GM21360 (cell line): Measurements from ENCODE around the gene HYI.
"Not testable (repeated sequence)": the region's sequence is repeated elsewhere in the genome, so short reads cannot be mapped to it uniquely, and the experiment has no call there.

Source experiments
- ATAC-seq: cut with Tn5 transposase; IDR thresholded peaks from one replicate; pipeline ENCODE4 v1.9.1; 2021; ENCODE audit warnings: mild to moderate bottlenecking, moderate library complexity; ENCODE audit not compliant: unreplicated experiment

HYI gene

DNA sequence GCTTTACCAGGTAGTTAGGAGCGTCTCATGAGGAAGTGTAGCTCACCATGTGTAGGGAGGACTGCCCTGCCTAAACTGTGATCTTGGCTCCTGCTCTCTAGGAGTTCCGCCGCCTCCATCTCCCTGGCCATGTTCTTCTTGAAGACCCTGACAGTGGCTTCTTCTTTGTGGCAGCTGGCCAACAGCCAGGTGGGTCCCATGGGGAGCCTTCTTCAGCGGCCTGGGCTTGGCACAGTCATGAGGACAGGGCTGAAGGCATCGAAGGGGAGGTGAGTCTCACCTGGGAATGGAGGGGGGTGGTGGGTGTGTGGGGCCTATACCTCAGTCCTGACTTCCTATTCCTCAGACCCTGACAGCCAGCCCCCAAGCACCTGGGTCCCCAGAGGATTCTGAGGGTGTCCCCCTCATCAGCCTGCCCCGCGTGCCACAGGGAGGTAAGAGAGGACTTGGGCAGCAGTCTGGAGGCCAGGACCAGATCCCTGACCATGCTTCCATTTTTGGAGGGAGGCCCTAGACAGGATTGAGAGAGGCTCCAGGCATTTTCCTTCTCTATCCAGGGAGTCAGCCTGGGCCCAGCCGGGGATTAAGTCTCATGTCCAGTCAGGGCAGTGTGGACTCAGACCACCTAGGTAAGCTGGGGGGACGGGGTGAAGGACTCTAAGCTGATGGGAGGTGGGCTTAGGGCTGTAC lies 21.4 kb downstream of the HYI start:
- ATAC-seq: no peak

DNA sequence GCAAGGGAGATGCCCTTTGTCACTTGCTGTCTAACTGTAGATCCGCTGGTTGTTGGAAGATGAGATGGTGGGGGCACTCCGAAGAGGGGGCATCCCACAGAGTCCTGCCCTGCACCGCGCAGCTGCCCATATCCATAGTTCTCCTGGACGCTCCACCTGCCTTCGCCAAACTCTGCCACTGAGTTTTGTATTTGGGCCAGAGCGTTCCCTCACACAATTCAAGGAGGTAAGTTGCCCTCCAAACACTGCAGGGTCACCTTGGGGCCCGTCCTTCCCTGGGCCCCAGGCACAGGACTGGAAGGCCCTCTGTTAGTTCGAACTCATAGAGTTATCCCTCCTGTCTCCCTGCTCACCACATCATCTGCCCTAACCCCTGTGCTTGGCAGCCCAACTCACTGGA lies 22.1 kb downstream of the HYI start:
- no peak for ATAC-seq

DNA sequence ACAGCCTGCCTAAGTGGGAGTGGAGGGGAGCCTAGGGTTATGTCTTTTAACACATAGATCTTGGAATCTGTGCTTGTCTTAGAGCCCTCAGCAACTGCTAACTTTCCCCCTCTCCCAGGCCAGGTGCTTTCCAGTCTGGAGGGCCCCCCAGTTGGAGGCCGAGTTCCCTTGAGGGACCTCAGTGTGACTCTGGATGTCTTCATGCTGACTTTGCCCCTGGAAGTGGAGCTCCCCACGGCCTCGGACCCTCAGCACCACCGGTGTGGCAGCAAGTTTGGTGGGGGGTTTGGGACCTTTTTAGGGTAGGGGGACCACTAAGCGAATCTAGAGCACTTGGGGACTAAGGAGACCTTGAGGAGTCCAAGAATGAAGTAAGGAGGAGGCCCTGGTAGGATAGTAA lies 22.9 kb downstream of the HYI start:
- no peak for ATAC-seq

DNA sequence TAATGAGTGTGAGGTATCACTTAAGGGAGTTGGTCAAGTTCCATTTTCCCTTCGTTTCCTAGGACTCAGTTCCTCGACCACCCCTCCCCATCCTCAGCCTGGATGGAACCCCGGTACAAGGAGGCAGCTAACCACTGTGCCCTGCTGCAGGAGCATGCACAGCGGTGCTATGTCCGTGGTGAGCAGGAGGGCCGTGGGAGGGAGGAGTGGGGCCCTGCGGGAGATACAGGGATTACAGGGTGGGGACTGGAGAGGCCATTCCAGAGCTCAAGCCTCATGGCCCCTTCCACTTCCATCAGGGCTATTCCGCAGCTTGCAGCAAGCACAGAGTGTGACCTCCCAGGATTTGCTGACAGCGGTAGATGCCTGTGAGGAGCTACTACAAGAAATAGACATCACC lies 25.8 kb downstream of the HYI start:
- no peak for ATAC-seq

DNA sequence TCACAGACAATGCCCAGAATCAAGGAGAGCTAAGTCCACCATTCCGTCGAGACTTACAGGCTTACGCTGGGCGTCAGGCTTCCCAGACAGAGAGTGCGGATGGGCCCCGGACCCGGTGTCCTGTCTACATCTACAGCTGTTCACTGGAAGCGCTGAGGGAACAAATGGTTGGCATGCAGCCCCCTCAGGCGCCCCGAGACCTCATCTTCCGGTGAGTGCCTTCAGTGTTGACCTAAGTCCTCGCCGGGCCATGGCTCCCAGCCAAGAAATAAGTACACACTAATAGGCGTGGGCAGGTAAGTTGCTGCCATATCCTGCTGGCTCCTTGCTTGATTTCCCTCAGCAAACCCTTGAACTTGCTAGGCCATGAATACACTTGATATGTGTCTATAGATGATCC lies 26.2 kb downstream of the HYI start:
- ATAC-seq: no peak

DNA sequence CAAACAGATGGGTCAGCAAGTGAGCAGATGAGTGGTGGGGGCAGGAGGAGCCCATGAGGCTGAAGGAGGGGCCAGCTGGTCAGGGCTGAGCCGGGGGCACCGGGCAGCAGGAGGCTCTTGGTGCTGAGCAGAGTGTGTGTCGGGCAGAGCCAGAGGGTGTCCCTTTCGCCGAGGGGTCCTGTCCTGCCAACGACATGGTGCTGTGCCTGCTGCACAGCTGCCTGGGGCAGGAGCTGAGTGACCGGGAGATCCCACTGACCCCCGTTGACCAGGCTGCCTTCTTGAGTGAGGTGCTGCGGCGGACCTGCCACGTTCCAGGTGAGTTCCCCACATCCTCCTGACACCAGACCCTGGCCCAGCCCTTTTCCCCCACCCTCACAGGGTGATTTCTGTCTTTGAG lies 27.5 kb downstream of the HYI start:
- ATAC-seq: no peak

DNA sequence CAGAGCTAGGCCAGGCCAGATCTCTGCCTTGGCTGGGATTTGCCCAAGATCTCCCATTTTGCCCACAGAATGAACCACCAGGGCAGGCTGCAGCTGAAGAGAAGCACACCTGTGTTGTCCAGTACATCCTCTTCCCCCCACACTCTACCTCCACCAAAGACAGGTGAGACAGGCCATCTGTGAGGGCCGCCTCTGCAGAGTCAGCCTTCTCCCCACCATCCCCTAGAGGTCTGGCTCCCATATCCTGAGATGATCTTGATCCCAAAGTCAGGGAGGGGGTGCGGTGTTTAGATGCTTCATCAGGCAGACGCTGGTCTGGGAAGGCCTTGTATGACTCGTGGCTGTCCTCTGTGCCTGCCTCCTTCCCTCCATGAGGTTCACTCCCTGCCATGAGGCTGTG lies 28.7 kb downstream of the HYI start:
- ATAC-seq: no peak

DNA sequence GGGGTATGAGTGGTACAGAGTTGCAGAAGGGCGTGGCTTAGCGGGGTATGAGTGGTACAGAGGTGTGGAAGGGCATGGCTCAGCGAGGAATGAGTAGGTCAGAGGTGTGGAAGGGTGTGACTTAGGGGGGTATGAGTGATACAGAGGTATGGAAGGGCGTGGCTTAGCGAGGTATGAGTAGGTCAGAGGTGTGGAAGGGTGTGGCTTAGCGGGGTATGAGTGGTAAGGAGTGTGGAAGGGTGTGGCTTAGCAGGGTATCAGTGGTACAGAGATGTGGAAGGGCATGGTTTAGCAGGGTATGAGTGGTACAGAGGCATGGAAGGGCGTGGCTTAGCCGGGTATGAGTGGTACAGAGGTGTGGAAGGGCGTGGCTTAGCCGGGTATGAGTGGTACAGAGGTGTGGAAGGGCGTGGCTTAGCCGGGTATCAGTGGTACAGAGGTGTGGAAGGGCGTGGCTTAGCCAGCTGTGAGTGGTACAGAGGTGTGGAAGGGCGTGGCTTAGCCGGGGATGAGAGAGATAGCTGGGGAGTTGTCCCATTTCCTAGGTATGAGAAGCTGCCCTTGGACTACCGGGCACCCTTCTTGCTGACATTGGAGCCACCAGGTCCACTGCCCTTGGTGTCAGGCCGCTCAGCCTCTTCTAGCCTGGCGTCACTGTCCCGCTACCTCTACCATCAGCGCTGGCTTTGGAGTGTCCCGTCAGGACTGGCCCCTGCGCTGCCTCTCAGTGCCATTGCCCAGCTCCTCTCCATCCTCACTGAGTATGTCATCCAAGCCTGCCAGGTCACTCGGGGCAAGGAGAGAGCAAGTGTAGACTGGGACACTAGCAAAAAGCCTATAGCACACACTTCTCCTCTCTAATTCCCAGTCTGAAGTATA lies 29.8 kb downstream of the HYI start:
- no peak for ATAC-seq

DNA sequence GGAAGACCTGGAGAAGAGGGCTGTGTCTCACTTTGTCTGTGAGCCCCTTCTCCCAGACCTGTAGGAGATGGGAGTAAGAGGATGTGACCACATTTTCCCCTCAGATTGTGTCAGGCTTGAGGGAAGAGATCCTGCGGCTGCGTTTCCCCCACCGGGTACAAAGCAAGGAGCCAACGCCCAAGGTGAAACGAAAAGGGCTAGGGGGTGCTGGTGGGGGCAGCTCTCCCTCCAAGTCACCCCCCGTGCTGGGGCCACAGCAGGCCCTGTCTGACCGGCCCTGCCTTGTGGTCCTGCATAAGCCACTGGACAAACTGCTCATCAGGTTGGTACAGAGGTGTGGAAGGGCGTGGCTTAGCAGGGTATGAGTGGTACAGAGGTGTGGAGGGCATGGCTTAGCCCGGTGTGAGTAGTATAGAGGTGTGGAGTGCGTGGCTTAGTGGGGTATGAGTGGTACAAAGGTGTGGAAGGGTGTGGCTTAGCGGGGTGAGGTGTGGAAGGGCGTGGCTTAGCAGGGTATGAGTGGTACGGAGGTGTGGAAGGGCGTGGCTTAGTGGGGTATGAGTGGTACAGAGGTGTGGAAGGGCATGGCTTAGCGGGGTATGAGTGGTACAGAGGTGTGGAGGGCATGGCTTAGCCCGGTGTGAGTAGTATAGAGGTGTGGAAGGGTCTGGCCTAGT lies 30.6 kb downstream of the HYI start:
- ATAC-seq: no peak

DNA sequence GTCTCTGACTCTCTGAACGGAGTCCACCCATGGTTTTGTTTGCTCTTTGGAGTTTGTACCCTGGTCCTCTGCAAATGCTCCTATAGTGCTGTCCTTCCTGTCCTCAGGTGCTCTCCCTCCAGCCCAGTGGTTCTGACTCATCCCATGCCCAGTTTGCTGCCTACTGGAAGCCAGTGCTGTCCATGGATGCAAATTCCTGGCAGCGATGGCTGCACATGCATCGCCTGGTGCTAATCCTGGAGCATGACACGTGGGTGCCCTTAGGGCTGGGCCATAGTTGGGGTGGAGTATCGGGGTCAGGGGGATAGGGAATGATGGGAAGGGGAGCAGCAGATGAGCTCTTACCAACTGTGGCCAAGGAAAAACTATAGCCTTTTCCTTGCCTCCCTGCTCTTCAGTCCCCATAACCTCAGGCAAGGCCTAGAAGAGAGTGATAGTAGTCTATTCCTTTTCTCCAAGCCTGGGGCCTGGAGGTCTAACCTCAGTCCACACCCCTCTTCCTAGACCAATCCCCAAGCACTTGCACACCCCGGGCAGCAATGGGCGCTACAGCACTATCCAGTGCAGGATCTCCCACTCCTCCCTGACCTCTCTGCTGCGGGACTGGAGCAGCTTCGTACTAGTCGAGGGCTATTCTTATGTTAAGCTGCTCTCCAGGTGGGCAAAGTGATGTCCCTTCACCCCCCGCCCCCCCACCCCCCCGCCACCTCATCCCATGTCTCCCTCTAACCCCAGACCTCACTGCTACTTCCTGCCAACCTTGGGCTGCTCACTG lies 31.6 kb downstream of the HYI start:
- no peak for ATAC-seq

DNA sequence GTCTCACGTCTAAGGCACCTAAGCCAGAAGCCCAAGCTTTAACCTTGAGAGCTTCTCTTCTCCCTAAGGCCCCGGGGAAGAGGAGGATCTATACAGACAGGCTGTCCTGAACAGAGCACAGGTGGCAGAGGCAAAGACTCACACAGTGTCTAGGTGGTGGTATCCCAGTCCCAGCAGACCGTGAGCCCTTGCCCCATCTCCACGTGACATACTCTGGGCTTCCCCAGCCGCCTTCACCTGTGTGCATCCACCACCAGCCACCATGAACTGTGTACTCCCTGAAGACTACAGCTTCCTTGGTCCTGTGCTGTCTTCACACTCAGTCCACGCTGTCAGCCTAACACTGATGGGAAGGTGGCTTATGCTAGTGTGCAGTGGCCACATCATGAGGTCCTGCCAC lies 32.3 kb downstream of the HYI start:
- ATAC-seq: no peak

DNA sequence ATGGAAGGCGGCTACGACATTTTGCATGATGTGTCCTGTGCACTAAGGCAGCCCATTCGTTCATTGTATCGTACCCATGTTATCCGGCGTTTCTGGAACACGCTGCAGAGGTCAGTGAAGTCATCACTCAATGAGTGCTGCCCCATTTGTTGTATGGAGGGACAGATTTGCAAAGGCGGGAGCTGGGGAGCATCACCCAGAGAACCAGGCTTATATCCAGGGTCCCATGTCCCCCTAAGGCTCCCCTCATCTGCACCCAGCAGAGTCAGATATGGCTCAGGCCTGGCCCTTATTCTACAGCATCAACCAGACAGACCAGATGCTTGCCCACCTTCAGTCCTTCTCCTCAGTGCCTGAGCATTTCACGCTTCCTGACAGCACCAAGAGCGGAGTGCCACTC lies 32.9 kb downstream of the HYI start:
- no peak for ATAC-seq

DNA sequence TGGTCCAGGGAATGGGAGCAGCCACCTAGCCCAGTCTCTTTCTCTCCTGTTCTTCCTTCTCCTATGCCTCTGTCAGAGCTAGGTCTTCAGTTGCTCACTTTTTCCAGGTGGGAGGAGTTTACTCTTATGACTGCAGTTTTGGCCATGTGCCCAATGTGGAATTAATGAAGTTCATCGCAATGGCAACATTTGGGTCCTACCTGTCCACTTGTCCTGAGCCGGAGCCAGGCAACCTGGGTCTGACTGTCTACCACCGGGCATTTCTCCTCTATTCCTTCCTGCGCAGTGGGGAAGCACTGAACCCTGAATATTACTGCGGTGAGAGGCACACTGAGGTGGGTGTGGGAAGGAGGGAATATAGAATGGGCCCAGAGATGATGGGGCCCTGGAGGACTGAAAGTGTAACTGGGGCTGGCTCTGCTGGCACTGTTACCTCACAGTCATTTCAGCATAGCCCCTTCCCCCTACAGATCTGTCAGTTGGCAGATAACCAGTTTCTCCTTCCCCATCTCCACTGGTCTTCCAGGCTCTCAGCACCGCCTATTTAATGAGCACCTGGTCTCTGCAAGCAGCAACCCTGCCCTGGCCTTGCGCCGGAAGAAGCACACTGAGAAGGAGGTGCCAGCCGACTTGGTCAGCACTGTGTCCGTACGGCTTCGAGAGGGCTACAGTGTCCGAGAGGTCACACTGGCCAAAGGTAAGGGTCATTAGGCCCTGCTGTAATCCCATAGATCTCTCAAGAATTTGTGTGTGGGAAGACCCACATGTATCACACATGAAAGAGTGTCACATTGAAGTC lies 33.9 kb downstream of the HYI start:
- no peak for ATAC-seq

DNA sequence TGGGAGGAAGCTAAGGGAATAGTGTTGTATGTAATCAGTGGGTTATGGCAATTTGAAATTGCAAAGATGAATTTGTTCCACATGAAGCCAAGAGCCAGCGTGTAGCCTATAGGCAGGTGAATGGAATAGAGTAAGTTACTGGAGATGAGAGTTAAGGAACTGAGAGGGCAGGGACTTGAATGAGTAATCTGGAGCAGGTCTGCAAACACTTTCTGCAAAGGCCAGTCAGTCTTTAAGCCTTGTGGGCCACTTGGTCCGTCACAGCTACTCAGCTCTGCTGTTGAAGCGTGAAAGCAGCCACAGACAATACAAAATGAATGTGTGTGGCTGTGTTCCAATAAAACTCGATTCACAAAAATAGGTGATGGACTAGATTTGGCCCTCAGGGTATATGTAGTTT lies 34.9 kb downstream of the HYI start:
- ATAC-seq: no peak

DNA sequence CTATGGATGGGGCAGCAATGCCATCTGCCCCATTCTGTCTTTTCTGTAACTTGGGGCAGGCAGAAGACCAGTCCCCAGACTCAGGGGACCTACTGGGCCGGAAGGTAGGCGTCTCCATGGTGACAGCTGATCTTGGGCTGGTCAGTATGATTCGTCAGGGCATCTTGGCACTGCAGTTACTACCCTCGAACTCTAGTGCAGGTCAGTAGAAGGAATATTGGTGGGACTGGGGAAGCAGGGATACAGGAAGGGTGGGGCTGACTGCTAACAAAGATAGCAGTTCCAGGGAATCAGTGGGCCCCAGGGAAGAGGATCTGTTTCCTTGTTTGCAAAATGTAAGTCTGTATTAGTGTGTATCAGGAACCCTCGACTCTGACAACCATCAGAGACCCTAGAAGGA lies 37.8 kb downstream of the HYI start:
- no peak for ATAC-seq

DNA sequence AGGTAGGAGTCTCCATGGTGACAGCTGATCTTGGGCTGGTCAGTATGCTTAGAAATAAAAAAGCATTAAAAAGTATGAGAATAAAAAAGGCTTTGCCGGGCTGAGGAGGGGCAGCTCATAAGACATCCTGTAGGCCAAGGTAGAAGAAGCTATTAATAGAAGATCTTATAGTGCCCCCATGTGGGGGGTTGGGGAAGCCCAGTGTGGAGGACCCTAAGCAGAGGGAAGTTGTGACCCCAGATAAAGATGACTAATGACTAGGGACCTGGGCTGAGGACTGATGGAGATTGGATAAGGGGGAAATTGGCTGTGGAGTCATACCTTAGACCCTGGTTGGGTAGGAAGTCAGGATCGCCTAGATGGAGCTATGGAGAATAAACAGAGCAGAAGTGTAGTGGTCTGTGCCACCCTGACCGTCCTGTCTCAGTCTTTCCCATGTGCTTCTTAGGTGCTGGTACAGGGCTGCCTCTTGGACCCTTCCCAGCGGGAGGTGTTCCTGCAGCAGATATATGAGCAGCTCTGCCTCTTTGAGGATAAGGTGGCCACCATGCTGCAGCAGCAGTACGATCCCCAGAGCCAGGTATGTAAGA lies 39.0 kb downstream of the HYI start:
- no peak for ATAC-seq

DNA sequence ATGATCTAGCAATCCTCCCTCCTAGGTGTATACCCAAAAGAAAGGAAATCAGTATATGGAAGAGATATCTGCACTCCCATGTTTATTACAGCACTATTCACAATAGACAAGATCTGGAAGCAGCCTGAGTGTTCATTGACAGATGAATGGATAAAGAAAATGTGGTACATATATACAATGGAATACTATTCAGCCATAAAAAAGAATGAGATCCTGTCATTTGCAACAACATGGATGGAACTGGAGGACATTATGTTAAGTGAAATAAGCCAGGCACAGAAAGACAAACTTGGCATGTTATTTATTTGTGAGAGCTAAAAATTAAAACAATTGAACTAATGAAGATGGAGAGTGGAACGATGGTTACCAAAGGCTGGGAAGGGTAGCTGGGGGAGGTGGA lies 40.3 kb downstream of the HYI start:
- ATAC-seq: not testable (repeated sequence)

DNA sequence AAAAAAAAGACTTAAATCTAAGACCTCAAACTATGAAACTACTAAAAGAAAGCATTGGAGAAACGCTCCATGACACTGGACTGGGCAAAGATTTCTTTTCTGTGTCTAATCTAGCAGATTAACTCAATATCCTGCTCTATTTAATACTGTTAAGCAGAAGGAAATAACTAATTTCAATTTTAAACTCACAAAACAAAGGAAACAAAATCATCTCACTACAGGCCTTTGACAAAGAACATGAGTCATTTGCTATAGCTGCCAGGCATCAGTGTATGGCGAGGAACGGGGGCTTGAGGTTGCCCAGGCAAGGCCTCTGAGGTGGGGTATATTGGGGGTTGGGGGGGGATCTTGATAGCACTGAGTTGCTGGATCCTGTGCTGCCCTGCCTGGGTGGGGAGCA lies 43.2 kb downstream of the HYI start:
- ATAC-seq: no peak

DNA sequence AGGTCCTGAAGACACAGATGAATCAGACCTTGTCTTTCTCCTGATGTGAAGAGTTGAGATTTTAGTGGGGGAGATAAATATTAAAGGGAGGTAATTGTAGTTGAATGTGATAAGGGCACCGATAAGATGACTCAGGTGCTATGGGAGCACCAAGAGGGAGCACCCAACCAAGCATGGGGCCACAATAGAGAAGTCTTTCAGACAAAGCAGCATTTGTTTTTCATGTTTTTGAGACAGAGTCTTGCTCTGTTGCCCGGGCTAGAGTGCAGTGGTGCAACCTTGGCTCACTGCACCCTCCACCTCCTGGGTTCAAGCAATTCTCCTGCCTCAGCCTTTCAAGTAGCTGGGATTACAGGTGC lies 47.9 kb downstream of the HYI start:
- no peak for ATAC-seq

DNA sequence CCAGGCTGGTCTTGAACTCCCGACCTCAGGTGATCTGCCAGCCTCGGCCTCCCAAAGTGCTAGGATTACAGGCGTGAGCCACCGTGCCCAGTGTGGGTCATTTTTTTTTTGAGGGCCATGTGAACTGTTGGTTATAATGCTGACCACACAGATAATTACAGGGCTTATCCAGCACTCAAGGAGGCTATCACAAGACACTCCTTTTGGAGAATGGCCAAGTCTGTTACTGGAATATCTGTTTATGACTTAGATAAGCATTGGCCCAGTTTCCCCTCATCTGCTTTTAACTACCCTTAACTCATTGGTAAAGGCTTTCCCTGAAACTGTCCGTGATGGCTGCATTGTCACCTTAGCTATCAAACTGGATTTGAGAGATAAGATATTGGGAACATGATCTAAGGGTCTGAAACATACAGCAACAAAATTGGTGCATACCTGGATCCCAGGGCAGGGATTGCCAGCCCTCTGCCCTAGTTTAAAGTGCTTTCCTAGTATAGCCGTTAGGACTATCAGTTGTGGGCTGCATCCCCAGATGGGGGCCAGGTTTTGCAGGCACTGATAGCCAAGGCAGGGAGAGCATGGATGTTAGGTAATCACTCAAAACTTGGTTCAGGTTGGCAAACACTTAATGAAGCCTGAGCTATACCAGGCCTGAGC lies 48.4 kb downstream of the HYI start:
- ATAC-seq: no peak
